ENCODE results near the gene NIM1K. TPM values are rescaled to one million over a fixed set of nuclear protein-coding genes. Genes with fewer than 3 reads are reported as not detected.
"Not testable (repeated sequence)": the region's sequence is repeated elsewhere in the genome, so short reads cannot be mapped to it uniquely, and the experiment has no call there.

Gene NIM1K
- total RNA-seq, 2 donors from 2014 or later: 2.5 to 2.9 TPM

- Mint-ChIP-seq H3K4me1 (ENCODE audit: low read depth in 2 of 2) (peaks cover 21 to 27% of the 10 kb centered on the region in 2 donors), H3K27me3 (peaks cover 8 to 10% of the 10 kb centered on the region in 2 donors), H3K27ac (no peak overlapping the region), H3K9me3 (no peaks in the 10 kb centered on the region), H3K4me3 (no peak overlapping the region), H3K36me3 (no peaks in the 10 kb centered on the region)
- ATAC-seq (no peak), DNase-seq (ENCODE audit: low spot score) (no peak)
Observed at GRCh38 chr5:43195670-43196265, 3.7 kb downstream of the NIM1K start.

- no peak for ATAC-seq
- H3K4me1 Mint-ChIP-seq (ENCODE audit: low read depth in 2 of 2): peaks cover 12 to 16% of the 10 kb centered on the region in 2 donors
- DNase-seq (ENCODE audit: low spot score): no peak
- H3K27me3 Mint-ChIP-seq: peaks cover 6 to 10% of the 10 kb centered on the region in 2 donors
- H3K4me3 Mint-ChIP-seq: no peak overlapping the region
- no peaks in the 10 kb centered on the region for H3K9me3 Mint-ChIP-seq
- no peaks in the 10 kb centered on the region for H3K36me3 Mint-ChIP-seq
- H3K27ac Mint-ChIP-seq: no peak overlapping the region
Observed at GRCh38 chr5:43197535-43197934, 5.5 kb downstream of the NIM1K start.

- not testable (repeated sequence) for H3K9me3 Mint-ChIP-seq; H3K36me3 Mint-ChIP-seq; H3K27me3 Mint-ChIP-seq; ATAC-seq; H3K4me1 Mint-ChIP-seq (ENCODE audit: low read depth in 2 of 2); H3K4me3 Mint-ChIP-seq; H3K27ac Mint-ChIP-seq; DNase-seq (ENCODE audit: low spot score)
Observed at GRCh38 chr5:43201442-43201841, 9.4 kb downstream of the NIM1K start.

- no peak for DNase-seq (ENCODE audit: low spot score)
- H3K27me3 Mint-ChIP-seq: peaks cover 8 to 14% of the 10 kb centered on the region in 2 donors
- H3K4me1 Mint-ChIP-seq (ENCODE audit: low read depth in 2 of 2): no peaks in the 10 kb centered on the region
- no peaks in the 10 kb centered on the region for H3K36me3 Mint-ChIP-seq
- no peak for ATAC-seq
- no peaks in the 10 kb centered on the region for H3K9me3 Mint-ChIP-seq
- no peak overlapping the region for H3K4me3 Mint-ChIP-seq
- no peak overlapping the region for H3K27ac Mint-ChIP-seq
Observed at GRCh38 chr5:43202380-43202779, 10.4 kb downstream of the NIM1K start.

GRCh38 chr5:43203373-43203772 is 11.3 kb downstream of the NIM1K start:
- Mint-ChIP-seq H3K27ac (no peak overlapping the region), H3K4me1 (ENCODE audit: low read depth in 2 of 2) (no peaks in the 10 kb centered on the region), H3K4me3 (no peak overlapping the region), H3K36me3 (no peaks in the 10 kb centered on the region), H3K9me3 (no peaks in the 10 kb centered on the region), H3K27me3 (peaks cover 13 to 16% of the 10 kb centered on the region in 2 donors)
- no peak for ATAC-seq
- no peak for DNase-seq (ENCODE audit: low spot score)

GRCh38 chr5:43204958-43205357 is 12.9 kb downstream of the NIM1K start:
- ATAC-seq (no peak), DNase-seq (ENCODE audit: low spot score) (no peak)
- Mint-ChIP-seq H3K36me3 (no peaks in the 10 kb centered on the region), H3K9me3 (no peaks in the 10 kb centered on the region), H3K27me3 (peaks cover 18 to 27% of the 10 kb centered on the region in 2 donors), H3K4me3 (no peak overlapping the region), H3K27ac (no peak overlapping the region), H3K4me1 (ENCODE audit: low read depth in 2 of 2) (no peaks in the 10 kb centered on the region)

GRCh38 chr5:43207601-43208000 is 15.6 kb downstream of the NIM1K start:
- Mint-ChIP-seq H3K9me3 (no peaks in the 10 kb centered on the region), H3K36me3 (no peaks in the 10 kb centered on the region), H3K27me3 (peaks cover 26 to 44% of the 10 kb centered on the region in 2 donors), H3K4me3 (no peak overlapping the region), H3K4me1 (ENCODE audit: low read depth in 2 of 2) (no peaks in the 10 kb centered on the region), H3K27ac (no peak overlapping the region)
- ATAC-seq: no peak
- no peak for DNase-seq (ENCODE audit: low spot score)

GRCh38 chr5:43208658-43209057 is 16.6 kb downstream of the NIM1K start:
- Mint-ChIP-seq H3K27me3 (peaks cover 29 to 44% of the 10 kb centered on the region in 2 donors), H3K4me1 (ENCODE audit: low read depth in 2 of 2) (no peaks in the 10 kb centered on the region), H3K9me3 (no peaks in the 10 kb centered on the region), H3K36me3 (no peaks in the 10 kb centered on the region), H3K27ac (no peak overlapping the region), H3K4me3 (no peak overlapping the region)
- DNase-seq (ENCODE audit: low spot score): no peak
- no peak for ATAC-seq

GRCh38 chr5:43209060-43209459 is 17.0 kb downstream of the NIM1K start:
- no peaks in the 10 kb centered on the region for H3K36me3 Mint-ChIP-seq
- no peaks in the 10 kb centered on the region for H3K9me3 Mint-ChIP-seq
- no peak overlapping the region for H3K27ac Mint-ChIP-seq
- no peak overlapping the region for H3K4me3 Mint-ChIP-seq
- H3K4me1 Mint-ChIP-seq (ENCODE audit: low read depth in 2 of 2): no peaks in the 10 kb centered on the region
- H3K27me3 Mint-ChIP-seq: peaks cover 29 to 44% of the 10 kb centered on the region in 2 donors
- DNase-seq (ENCODE audit: low spot score): no peak
- no peak for ATAC-seq

- Mint-ChIP-seq H3K27ac (no peak overlapping the region), H3K4me1 (ENCODE audit: low read depth in 2 of 2) (no peaks in the 10 kb centered on the region), H3K27me3 (peaks cover 29 to 44% of the 10 kb centered on the region in 2 donors), H3K9me3 (no peaks in the 10 kb centered on the region), H3K36me3 (no peaks in the 10 kb centered on the region), H3K4me3 (no peak overlapping the region)
- ATAC-seq: no peak
- no peak for DNase-seq (ENCODE audit: low spot score)
Observed at GRCh38 chr5:43209833-43210232, 17.8 kb downstream of the NIM1K start.

- Mint-ChIP-seq H3K4me1 (ENCODE audit: low read depth in 2 of 2) (no peaks in the 10 kb centered on the region), H3K36me3 (no peaks in the 10 kb centered on the region), H3K4me3 (no peak overlapping the region), H3K9me3 (no peaks in the 10 kb centered on the region), H3K27me3 (peaks cover 29 to 44% of the 10 kb centered on the region in 2 donors), H3K27ac (no peak overlapping the region)
- DNase-seq (ENCODE audit: low spot score) (no peak), ATAC-seq (no peak)
Observed at GRCh38 chr5:43210570-43210969, 18.5 kb downstream of the NIM1K start.

- H3K36me3 Mint-ChIP-seq: no peaks in the 10 kb centered on the region
- DNase-seq (ENCODE audit: low spot score): no peak
- no peak overlapping the region for H3K27ac Mint-ChIP-seq
- ATAC-seq: no peak
- no peaks in the 10 kb centered on the region for H3K9me3 Mint-ChIP-seq
- H3K4me1 Mint-ChIP-seq (ENCODE audit: low read depth in 2 of 2): no peaks in the 10 kb centered on the region
- no peak overlapping the region for H3K4me3 Mint-ChIP-seq
- H3K27me3 Mint-ChIP-seq: peaks cover 18 to 31% of the 10 kb centered on the region in 2 donors
Observed at GRCh38 chr5:43213951-43214350, 21.9 kb downstream of the NIM1K start.

GRCh38 chr5:43215073-43215631 is 23.1 kb downstream of the NIM1K start:
- Mint-ChIP-seq H3K36me3 (no peaks in the 10 kb centered on the region), H3K4me1 (ENCODE audit: low read depth in 2 of 2) (no peaks in the 10 kb centered on the region), H3K9me3 (no peaks in the 10 kb centered on the region)

GRCh38 chr5:43216941-43217340 is 24.9 kb downstream of the NIM1K start:
- Mint-ChIP-seq H3K27ac (no peak overlapping the region), H3K4me1 (ENCODE audit: low read depth in 2 of 2) (no peaks in the 10 kb centered on the region), H3K4me3 (no peak overlapping the region), H3K36me3 (no peaks in the 10 kb centered on the region), H3K9me3 (no peaks in the 10 kb centered on the region), H3K27me3 (peaks cover 7 to 9% of the 10 kb centered on the region in 2 donors)
- no peak for DNase-seq (ENCODE audit: low spot score)
- no peak for ATAC-seq

More at GRCh38 chr5:43215073-43215631, 23.1 kb downstream of the NIM1K start:
- peaks cover 15 to 24% of the 10 kb centered on the region in 2 donors for H3K27me3 Mint-ChIP-seq
- H3K27ac Mint-ChIP-seq: no peak overlapping the region
- no peak for ATAC-seq
- no peak for DNase-seq (ENCODE audit: low spot score)
- H3K4me3 Mint-ChIP-seq: no peak overlapping the region

- Mint-ChIP-seq H3K27me3 (peaks cover 2 to 9% of the 10 kb centered on the region in 2 donors), H3K27ac (no peak overlapping the region), H3K36me3 (no peaks in the 10 kb centered on the region), H3K4me3 (no peak overlapping the region), H3K4me1 (ENCODE audit: low read depth in 2 of 2) (no peaks in the 10 kb centered on the region), H3K9me3 (no peaks in the 10 kb centered on the region)
- DNase-seq (ENCODE audit: low spot score): no peak
- ATAC-seq: no peak
Observed at GRCh38 chr5:43219120-43219519, 27.1 kb downstream of the NIM1K start.

Data from natural killer cell treated with Interleukin-12 subunit alpha and Interleukin-12 subunit beta and Interleukin-15 and Interleukin-18, amount 100 ng/mL, for 72 hours (primary cell).